ENCODE results near the gene SHB. TPM values are rescaled to one million over a fixed set of nuclear protein-coding genes. Genes with fewer than 3 reads are reported as not detected.
A peak's percentile ranks its signal among the peaks of the same experiment; 100 is the strongest.

SHB gene
- total RNA-seq, 1 donor from 2014 or later, result 20.9 TPM

DNA sequence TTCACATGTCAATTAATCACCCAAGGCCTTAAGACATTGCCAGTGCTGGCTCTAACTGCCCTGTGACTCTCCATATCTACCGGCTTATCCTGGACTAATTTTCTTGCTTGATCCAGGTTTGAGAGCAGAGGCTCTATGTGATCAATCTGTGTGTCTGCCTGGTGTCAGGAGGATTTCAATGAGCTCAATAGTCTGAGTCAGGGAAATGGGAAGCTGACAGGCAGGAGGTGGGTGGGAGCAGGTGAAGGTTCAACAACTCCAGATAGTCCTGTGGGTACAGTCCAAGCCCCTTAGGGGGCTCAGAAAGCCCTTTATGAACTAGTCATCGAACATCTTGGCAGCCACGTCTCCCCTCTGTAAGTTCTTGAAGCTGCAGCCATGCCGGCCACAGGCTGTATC, 72.2 kb downstream of the SHB start:
- Histone ChIP-seq H3K27ac (no peak overlapping the region), H3K27me3 (no peaks in the 10 kb centered on the region), H3K9me3 (no peaks in the 10 kb centered on the region), H3K36me3 (no peaks in the 10 kb centered on the region), H3K4me1 (peaks cover 36% of the 10 kb centered on the region), H3K4me3 (no peak overlapping the region)
- DNase-seq (ENCODE audit: extremely low spot score in 2 of 2), result no peak
- intact Hi-C loops (cut with DNase I), result no loop called here
- TF ChIP-seq, protein P1, sequence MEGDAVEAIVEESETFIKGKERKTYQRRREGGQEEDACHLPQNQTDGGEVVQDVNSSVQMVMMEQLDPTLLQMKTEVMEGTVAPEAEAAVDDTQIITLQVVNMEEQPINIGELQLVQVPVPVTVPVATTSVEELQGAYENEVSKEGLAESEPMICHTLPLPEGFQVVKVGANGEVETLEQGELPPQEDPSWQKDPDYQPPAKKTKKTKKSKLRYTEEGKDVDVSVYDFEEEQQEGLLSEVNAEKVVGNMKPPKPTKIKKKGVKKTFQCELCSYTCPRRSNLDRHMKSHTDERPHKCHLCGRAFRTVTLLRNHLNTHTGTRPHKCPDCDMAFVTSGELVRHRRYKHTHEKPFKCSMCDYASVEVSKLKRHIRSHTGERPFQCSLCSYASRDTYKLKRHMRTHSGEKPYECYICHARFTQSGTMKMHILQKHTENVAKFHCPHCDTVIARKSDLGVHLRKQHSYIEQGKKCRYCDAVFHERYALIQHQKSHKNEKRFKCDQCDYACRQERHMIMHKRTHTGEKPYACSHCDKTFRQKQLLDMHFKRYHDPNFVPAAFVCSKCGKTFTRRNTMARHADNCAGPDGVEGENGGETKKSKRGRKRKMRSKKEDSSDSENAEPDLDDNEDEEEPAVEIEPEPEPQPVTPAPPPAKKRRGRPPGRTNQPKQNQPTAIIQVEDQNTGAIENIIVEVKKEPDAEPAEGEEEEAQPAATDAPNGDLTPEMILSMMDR (IDR thresholded peaks at IDR 0.05), result no peak
- TF ChIP-seq POLR2A (IDR thresholded peaks at IDR 0.05) (no peak), POLR2AphosphoS5 (IDR thresholded peaks at IDR 0.05; ENCODE audit: insufficient read depth in 1 of 2, low read depth in 1 of 2) (no peak)

DNA sequence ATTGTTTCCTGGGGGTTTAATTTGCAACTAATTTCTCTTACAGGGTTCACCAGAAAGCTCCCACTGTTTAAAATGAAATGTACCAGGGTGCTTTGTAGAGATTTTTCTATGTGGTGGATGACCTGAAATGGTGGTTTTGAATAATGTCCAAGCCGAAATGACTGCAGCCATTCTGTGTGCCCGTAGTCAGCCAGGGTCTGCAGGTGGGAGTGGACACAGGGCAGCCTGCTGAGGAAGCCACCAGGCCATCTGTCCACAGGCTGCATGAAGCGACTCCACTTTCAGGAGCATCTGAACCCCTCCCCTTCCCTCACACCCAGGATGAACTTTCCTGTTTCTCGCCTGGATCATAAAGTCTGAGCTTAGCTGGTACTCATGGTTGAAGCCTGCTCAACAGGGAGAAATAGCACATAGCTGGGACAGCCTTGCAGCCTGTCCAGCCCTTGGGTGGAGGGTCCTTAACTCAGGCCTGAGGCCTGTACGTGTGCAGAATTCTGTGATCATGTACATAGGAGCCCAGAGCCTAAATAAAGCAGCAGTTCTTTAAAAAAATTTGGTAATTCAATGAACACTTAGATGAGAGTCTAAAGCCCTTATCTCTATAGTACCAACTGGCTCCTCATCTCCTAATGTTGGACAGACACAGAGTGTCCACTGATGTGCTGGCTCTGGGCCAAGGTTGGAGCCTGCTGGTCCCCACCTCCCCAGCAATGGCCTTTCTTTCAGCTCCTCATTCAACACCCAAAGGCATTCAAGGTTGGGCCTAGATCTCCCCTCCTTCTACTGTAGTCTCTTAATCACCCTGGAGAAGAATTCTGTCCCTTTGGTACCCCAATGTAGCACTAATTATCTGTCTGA, 72.8 kb downstream of the SHB start:
- Histone ChIP-seq H3K36me3 (no peaks in the 10 kb centered on the region), H3K27ac (no peak overlapping the region), H3K27me3 (no peaks in the 10 kb centered on the region), H3K4me3 (no peak overlapping the region), H3K4me1 (peaks cover 36% of the 10 kb centered on the region), H3K9me3 (no peaks in the 10 kb centered on the region)
- intact Hi-C loops (cut with DNase I), result no loop called here
- TF ChIP-seq POLR2AphosphoS5 (IDR thresholded peaks at IDR 0.05; ENCODE audit: insufficient read depth in 1 of 2, low read depth in 1 of 2) (no peak), POLR2A (IDR thresholded peaks at IDR 0.05) (no peak)
- TF ChIP-seq, protein P1 (IDR thresholded peaks at IDR 0.05), result no peak
- no peak for DNase-seq (ENCODE audit: extremely low spot score in 2 of 2)

DNA sequence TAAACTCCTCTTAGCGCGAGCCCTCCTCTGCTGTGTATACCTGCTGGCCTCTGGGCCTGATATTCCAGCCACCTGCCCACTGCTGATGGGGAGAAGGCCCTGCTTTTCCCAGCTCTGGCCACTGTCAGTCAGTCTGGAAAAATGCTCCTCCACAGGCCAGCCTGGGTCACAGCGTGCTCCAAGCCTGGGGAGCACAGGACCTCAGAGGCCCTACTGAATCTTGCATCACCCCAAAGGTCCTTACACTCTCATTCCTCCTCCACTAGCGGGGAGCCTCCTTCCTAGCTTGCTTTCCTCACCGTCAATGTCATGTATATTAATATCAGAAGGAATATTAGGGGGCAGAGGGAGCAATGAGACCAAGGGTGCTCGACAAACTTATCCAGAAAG, 73.7 kb downstream of the SHB start:
- no peaks in the 10 kb centered on the region for H3K9me3 ChIP-seq
- no peaks in the 10 kb centered on the region for H3K36me3 ChIP-seq
- TF ChIP-seq POLR2AphosphoS5 (IDR thresholded peaks at IDR 0.05; ENCODE audit: insufficient read depth in 1 of 2, low read depth in 1 of 2), result no peak
- TF ChIP-seq, protein P1 (IDR thresholded peaks at IDR 0.05), result no peak
- no peak for TF ChIP-seq POLR2A (IDR thresholded peaks at IDR 0.05)
- H3K27ac ChIP-seq, result peak overlapping the region; percentile 42
- no peak for DNase-seq (ENCODE audit: extremely low spot score in 2 of 2)
- H3K4me3 ChIP-seq, result peak overlapping the region in 1 of 2 donors; percentile 3
- peaks cover 36% of the 10 kb centered on the region for H3K4me1 ChIP-seq
- no peaks in the 10 kb centered on the region for H3K27me3 ChIP-seq
- intact Hi-C loops (cut with DNase I), result no loop called here

DNA sequence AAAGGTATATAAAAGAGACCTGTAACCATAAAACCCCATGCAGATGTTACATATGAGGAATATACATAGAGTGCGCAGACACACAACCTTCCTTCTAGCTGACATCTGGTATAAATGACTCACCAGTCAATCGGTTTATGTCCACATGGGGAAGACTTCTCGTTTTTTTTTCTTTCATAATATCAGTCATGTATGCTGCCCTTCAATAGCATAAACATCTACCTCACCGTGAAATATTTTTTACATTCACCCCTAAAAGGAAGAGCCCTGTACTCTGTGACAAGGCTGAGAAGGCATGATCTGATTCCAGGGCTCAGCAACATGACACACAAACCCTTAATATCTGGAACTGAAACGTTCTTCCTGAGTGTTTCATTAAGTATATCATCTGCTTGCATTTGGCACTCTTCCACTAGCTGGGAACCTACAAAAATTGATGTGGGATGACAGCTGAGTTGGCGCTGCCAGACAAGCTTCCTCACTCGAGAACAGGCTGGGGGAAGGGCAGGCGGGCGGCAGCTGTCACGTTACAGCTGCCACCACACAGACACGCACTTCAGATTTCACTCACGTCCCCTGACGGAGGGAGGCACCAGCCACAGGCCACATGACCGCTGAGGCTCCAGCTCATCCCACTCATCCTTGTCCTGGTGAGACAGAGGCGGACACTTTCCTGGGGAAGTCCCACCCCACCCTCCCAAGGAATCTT, 74.2 kb downstream of the SHB start:
- DNase-seq (ENCODE audit: extremely low spot score in 2 of 2), result no peak
- H3K4me3 ChIP-seq, result peak overlapping the region in 1 of 2 donors; percentile 3
- peaks cover 31% of the 10 kb centered on the region for H3K4me1 ChIP-seq
- TF ChIP-seq POLR2A (IDR thresholded peaks at IDR 0.05), result no peak
- peak; percentile 28 to 55 for TF ChIP-seq POLR2AphosphoS5 (IDR thresholded peaks at IDR 0.05; ENCODE audit: insufficient read depth in 1 of 2, low read depth in 1 of 2)
- peak overlapping the region; percentile 42 for H3K27ac ChIP-seq
- no peaks in the 10 kb centered on the region for H3K27me3 ChIP-seq
- H3K9me3 ChIP-seq, result no peaks in the 10 kb centered on the region
- no peaks in the 10 kb centered on the region for H3K36me3 ChIP-seq
- intact Hi-C loops (cut with DNase I), result no loop called here

DNA sequence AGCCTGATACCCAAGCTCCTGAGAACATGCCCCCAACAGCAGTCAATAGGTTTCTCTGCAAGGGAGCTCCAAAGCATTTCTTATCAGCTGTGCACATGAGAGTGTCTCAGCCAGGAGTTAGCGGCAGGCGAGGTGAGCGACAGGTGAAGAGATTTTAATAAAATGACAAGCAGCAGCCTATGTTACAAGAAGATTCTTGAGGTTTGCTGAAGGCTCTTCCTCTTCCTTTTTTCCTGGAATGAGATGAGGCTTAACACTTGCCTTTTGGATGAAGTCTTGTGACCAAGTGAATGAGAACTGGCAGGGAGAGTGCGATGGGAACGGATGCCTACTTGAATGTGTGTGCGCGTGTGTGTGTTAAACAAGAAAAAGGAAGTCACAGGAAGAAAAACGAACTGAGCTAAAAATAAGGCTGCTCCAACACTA, 76.1 kb downstream of the SHB start:
- DNase-seq (ENCODE audit: extremely low spot score in 2 of 2), result no peak
- Histone ChIP-seq H3K27me3 (no peaks in the 10 kb centered on the region), H3K4me3 (no peak overlapping the region), H3K36me3 (no peaks in the 10 kb centered on the region), H3K27ac (no peak overlapping the region), H3K9me3 (no peaks in the 10 kb centered on the region), H3K4me1 (peaks cover 29% of the 10 kb centered on the region)
- TF ChIP-seq, protein P1 (IDR thresholded peaks at IDR 0.05), result no peak
- TF ChIP-seq POLR2AphosphoS5 (IDR thresholded peaks at IDR 0.05; ENCODE audit: insufficient read depth in 1 of 2, low read depth in 1 of 2), result no peak
- no peak for TF ChIP-seq POLR2A (IDR thresholded peaks at IDR 0.05)
- intact Hi-C loops (cut with DNase I), result no loop called here
